Lower lobe of right lung (tissue), 2 donors: ENCODE data around the gene ABI2. TPM values are rescaled to one million over a fixed set of nuclear protein-coding genes. Genes with fewer than 3 reads are reported as not detected.
"Not testable (repeated sequence)": the region's sequence is repeated elsewhere in the genome, so short reads cannot be mapped to it uniquely, and the experiment has no call there.

Experiments used
- ATAC-seq, 2 donors: fragments of 200-7000 bp; cut with Tn5 transposase; one replicate each; pipeline ENCODE4 v1.9.1; 2020 to 2022; ENCODE audit warnings: mild to moderate bottlenecking in 2 of 2, moderate library complexity in 2 of 2
- DNase-seq: peaks from one replicate; pipeline ENCODE4 v3.0.0-alpha.2; 2020
- H3K27ac ChIP-seq: fragments of 200-600 bp; one replicate; pipeline ENCODE4 v1.8.0; 2022
- H3K27me3 ChIP-seq: fragments of 200-600 bp; one replicate; pipeline ENCODE4 v1.8.0; 2022; ENCODE audit warnings: low read depth
- H3K36me3 ChIP-seq: fragments of 200-600 bp; one replicate; pipeline ENCODE4 v1.8.0; 2022; ENCODE audit warnings: mild to moderate bottlenecking
- H3K4me1 ChIP-seq: fragments of 200-600 bp; one replicate; pipeline ENCODE4 v1.8.0; 2022
- H3K4me3 ChIP-seq: fragments of 200-600 bp; one replicate; pipeline ENCODE4 v1.8.0; 2022; ENCODE audit warnings: mild to moderate bottlenecking
- H3K9me3 ChIP-seq: fragments of 200-600 bp; one replicate; pipeline ENCODE4 v1.8.0; 2022
- CTCF ChIP-seq: fragments of 200-600 bp; IDR thresholded peaks from one replicate; pipeline ENCODE4 v1.8.0; 2022; ENCODE audit warnings: antibody characterized with exemption, mild to moderate bottlenecking
- intact Hi-C: fragments of 100-400 bp; cut with DNase I; formaldehyde crosslinking; loops from one replicate; pipeline ENCODE4 v1.11.0; 2022
- total RNA-seq: library from RNA; stranded (reverse); fragmentation: NEBNext Ultra II Directional; extraction: Animal tissue kit (Norgen Biotek cat#: 25700); gene quantifications from one replicate; pipeline ENCODE4 v1.2.1, GENCODE V29; 2021
- donor health status: DM: no; HTN: yes; CAD: no; lungs with severe emphysema.

Gene ABI2
- total RNA-seq, 1 donor from 2014 or later, result 48.8 TPM

- DNase-seq (no peak), ATAC-seq (no peak)
- no peak for TF ChIP-seq CTCF
- peaks cover 31% of the 10 kb centered on the region for H3K36me3 ChIP-seq
- peaks cover 11% of the 10 kb centered on the region for H3K4me1 ChIP-seq
- no peaks in the 10 kb centered on the region for H3K27me3 ChIP-seq
- no peak overlapping the region for H3K27ac ChIP-seq
- intact Hi-C loops, result no loop called here
- H3K9me3 ChIP-seq, result no peaks in the 10 kb centered on the region
- H3K4me3 ChIP-seq, result no peak overlapping the region
Observed at GRCh38 chr2:203413796-203414195, 85.6 kb downstream of the ABI2 start.

- TF ChIP-seq CTCF, result no peak
- intact Hi-C loops, result no loop called here
- Histone ChIP-seq H3K36me3 (peaks cover 39% of the 10 kb centered on the region), H3K4me3 (no peak overlapping the region), H3K27me3 (no peaks in the 10 kb centered on the region), H3K9me3 (no peaks in the 10 kb centered on the region), H3K27ac (no peak overlapping the region), H3K4me1 (no peaks in the 10 kb centered on the region)
- no peak for ATAC-seq
- no peak for DNase-seq
Observed at GRCh38 chr2:203418271-203418670, 90.1 kb downstream of the ABI2 start.

GRCh38 chr2:203427061-203427460 is 98.9 kb downstream of the ABI2 start:
- no peak for TF ChIP-seq CTCF
- H3K4me3 ChIP-seq, result no peak overlapping the region
- DNase-seq (no peak), ATAC-seq (no peak)
- intact Hi-C loops, result no loop called here
- H3K27me3 ChIP-seq, result no peaks in the 10 kb centered on the region
- H3K4me1 ChIP-seq, result no peaks in the 10 kb centered on the region
- peaks cover 10% of the 10 kb centered on the region for H3K36me3 ChIP-seq
- no peak overlapping the region for H3K27ac ChIP-seq
- H3K9me3 ChIP-seq, result no peaks in the 10 kb centered on the region

GRCh38 chr2:203429643-203430042 is 101.4 kb downstream of the ABI2 start:
- ATAC-seq, intact Hi-C loops, H3K27ac ChIP-seq, H3K4me1 ChIP-seq, H3K4me3 ChIP-seq, H3K27me3 ChIP-seq, DNase-seq, H3K9me3 ChIP-seq: not testable (repeated sequence)
- peaks cover 15% of the 10 kb centered on the region for H3K36me3 ChIP-seq

- no peaks in the 10 kb centered on the region for H3K4me1 ChIP-seq
- H3K27ac ChIP-seq, result no peak overlapping the region
- ATAC-seq (no peak), DNase-seq (no peak)
- H3K4me3 ChIP-seq, result no peak overlapping the region
- H3K9me3 ChIP-seq, result no peaks in the 10 kb centered on the region
- intact Hi-C loops, result no loop called here
- no peak for TF ChIP-seq CTCF
- peaks cover 10% of the 10 kb centered on the region for H3K36me3 ChIP-seq
- no peaks in the 10 kb centered on the region for H3K27me3 ChIP-seq
Observed at GRCh38 chr2:203431391-203432185, 103.4 kb downstream of the ABI2 start.

GRCh38 chr2:203432811-203433210 is 104.6 kb downstream of the ABI2 start:
- intact Hi-C loops, result no loop called here
- no peak for TF ChIP-seq CTCF

More at GRCh38 chr2:203432811-203433210, 104.6 kb downstream of the ABI2 start:
- H3K36me3 ChIP-seq, result peaks cover 16% of the 10 kb centered on the region
- H3K4me1 ChIP-seq, result peaks cover 7% of the 10 kb centered on the region
- ATAC-seq (no peak), DNase-seq (no peak)
- no peak overlapping the region for H3K4me3 ChIP-seq
- H3K9me3 ChIP-seq, result no peaks in the 10 kb centered on the region
- H3K27ac ChIP-seq, result no peak overlapping the region
- no peaks in the 10 kb centered on the region for H3K27me3 ChIP-seq
